HS-5 (cell line): ENCODE results near the gene NFS1.

Experiments used
- DNase-seq: peaks from one replicate; pipeline ENCODE4 v3.0.0-alpha.2; 2012; ENCODE audit warnings: low read depth

NFS1 gene

GRCh38 chr20:35674921-35675320, 24.2 kb downstream of the NFS1 start:
- DNase-seq: no peak

- no peak for DNase-seq
Measured at GRCh38 chr20:35673884-35674283, 25.3 kb downstream of the NFS1 start.

GRCh38 chr20:35669681-35670080, 29.5 kb downstream of the NFS1 start:
- DNase-seq: no peak

- no peak for DNase-seq
Measured at GRCh38 chr20:35669221-35669620, 29.9 kb downstream of the NFS1 start.

- DNase-seq: no peak
Measured at GRCh38 chr20:35665949-35666288, 33.2 kb downstream of the NFS1 start.

GRCh38 chr20:35664466-35665206, 34.5 kb downstream of the NFS1 start, which contains the start of the genes CPNE1 and RBM12:
CPNE1 (minus strand) TSS chr20:35664900; CDS start chr20:35632923, 31,977 bp downstream.
RBM12 (minus strand) TSS chr20:35664900; CDS start chr20:35655322, 9,578 bp downstream.
- peak; percentile 70 for DNase-seq

- DNase-seq: peak; percentile 14
Measured at GRCh38 chr20:35663516-35664465, 35.4 kb downstream of the NFS1 start.

GRCh38 chr20:35662551-35662950, 36.6 kb downstream of the NFS1 start:
- DNase-seq: no peak

GRCh38 chr20:35661908-35662307, 37.2 kb downstream of the NFS1 start:
- no peak for DNase-seq

GRCh38 chr20:35661053-35661452, 38.1 kb downstream of the NFS1 start:
- no peak for DNase-seq

GRCh38 chr20:35660122-35660937, 38.8 kb downstream of the NFS1 start:
- DNase-seq: no peak

GRCh38 chr20:35657271-35657670, 41.9 kb downstream of the NFS1 start:
- DNase-seq: no peak

- DNase-seq: no peak
Measured at GRCh38 chr20:35654415-35654814, 44.7 kb downstream of the NFS1 start.

- no peak for DNase-seq
Measured at GRCh38 chr20:35653893-35654292, 45.3 kb downstream of the NFS1 start.

GRCh38 chr20:35653430-35653734, 45.8 kb downstream of the NFS1 start:
- no peak for DNase-seq

- DNase-seq: no peak
Measured at GRCh38 chr20:35652641-35653429, 46.3 kb downstream of the NFS1 start.

- no peak for DNase-seq
Measured at GRCh38 chr20:35651958-35652357, 47.2 kb downstream of the NFS1 start.

GRCh38 chr20:35650632-35651031, 48.5 kb downstream of the NFS1 start:
- DNase-seq: no peak

- DNase-seq: no peak
Measured at GRCh38 chr20:35648836-35649235, 50.3 kb downstream of the NFS1 start.

- no peak for DNase-seq
Measured at GRCh38 chr20:35644806-35645205, 54.3 kb downstream of the NFS1 start.

GRCh38 chr20:35643045-35643444, 56.1 kb downstream of the NFS1 start:
- DNase-seq: no peak

- DNase-seq: no peak
Measured at GRCh38 chr20:35641743-35642142, 57.4 kb downstream of the NFS1 start.
